ENCODE data around the gene GRIP2. TPM values are rescaled to one million over a fixed set of nuclear protein-coding genes. Genes with fewer than 3 reads are reported as not detected.

The GRIP2 gene
- total RNA-seq, 1 donor from 2014 or later: 2.3 TPM

Other genes starting within 250 kb of the GRIP2 start
- 19.4 TPM for gene SLC6A6, start 137.7 kb downstream of the GRIP2 start, total RNA-seq
- 29.9 TPM for gene CCDC174, start 111.4 kb upstream of the GRIP2 start, total RNA-seq
- 0.31 TPM for gene C3orf20, start 134.8 kb upstream of the GRIP2 start, total RNA-seq